ENCODE results near the gene PDE7B.
A peak's percentile ranks its signal among the peaks of the same experiment; 100 is the strongest.

GRCh38 chr6:136103763-136104311 is 252.3 kb downstream of the PDE7B start:
- TF ChIP-seq USF1 (IDR thresholded peaks at IDR 0.05; ENCODE audit: borderline replicate concordance, low read depth) (peak; percentile 49; the same call in 1 of the 2 replicates), CTCF (IDR thresholded peaks at IDR 0.05) (no peak), TAF1 (IDR thresholded peaks at IDR 0.05; ENCODE audit: borderline replicate concordance, low read depth, low read length) (no peak), POLR2AphosphoS5 (IDR thresholded peaks at IDR 0.05; ENCODE audit: low read depth, low read length) (peak; percentile 15; the same call in 1 of the 2 replicates), PBX3 (IDR thresholded peaks at IDR 0.05) (peak; percentile 18; the same call in 1 of the 2 replicates), IRF3 (IDR thresholded peaks at IDR 0.05; ENCODE audit: low read depth, low read length) (no peak), EP300 (IDR thresholded peaks at IDR 0.05; ENCODE audit: borderline replicate concordance in 1 of 2, low read depth in 1 of 2, low read length in 1 of 2) (peak in 1 of 2 experiments; percentile 81; a peak in 1 of 4 replicates), NRF1 (IDR thresholded peaks at IDR 0.05; ENCODE audit: low read depth, low read length) (no peak), GABPA (IDR thresholded peaks at IDR 0.05; ENCODE audit: low read depth) (no peak), REST (IDR thresholded peaks at IDR 0.05; ENCODE audit: low read depth, low read length) (no peak), MEF2A (IDR thresholded peaks at IDR 0.05; ENCODE audit: borderline replicate concordance, low read depth) (no peak), SMC3 (IDR thresholded peaks at IDR 0.05; ENCODE audit: low read depth, low read length) (no peak; the same call in 1 of the 2 replicates), MXI1 (IDR thresholded peaks at IDR 0.05; ENCODE audit: low read depth, low read length) (peak; percentile 78), TEAD4 (IDR thresholded peaks at IDR 0.05; ENCODE audit: borderline replicate concordance, insufficient read depth) (no peak)

Data from SK-N-SH (cell line).